ENCODE data around the gene TAGLN.
"Not testable (repeated sequence)": the region's sequence is repeated elsewhere in the genome, so short reads cannot be mapped to it uniquely, and the experiment has no call there.

The TAGLN gene

DNA sequence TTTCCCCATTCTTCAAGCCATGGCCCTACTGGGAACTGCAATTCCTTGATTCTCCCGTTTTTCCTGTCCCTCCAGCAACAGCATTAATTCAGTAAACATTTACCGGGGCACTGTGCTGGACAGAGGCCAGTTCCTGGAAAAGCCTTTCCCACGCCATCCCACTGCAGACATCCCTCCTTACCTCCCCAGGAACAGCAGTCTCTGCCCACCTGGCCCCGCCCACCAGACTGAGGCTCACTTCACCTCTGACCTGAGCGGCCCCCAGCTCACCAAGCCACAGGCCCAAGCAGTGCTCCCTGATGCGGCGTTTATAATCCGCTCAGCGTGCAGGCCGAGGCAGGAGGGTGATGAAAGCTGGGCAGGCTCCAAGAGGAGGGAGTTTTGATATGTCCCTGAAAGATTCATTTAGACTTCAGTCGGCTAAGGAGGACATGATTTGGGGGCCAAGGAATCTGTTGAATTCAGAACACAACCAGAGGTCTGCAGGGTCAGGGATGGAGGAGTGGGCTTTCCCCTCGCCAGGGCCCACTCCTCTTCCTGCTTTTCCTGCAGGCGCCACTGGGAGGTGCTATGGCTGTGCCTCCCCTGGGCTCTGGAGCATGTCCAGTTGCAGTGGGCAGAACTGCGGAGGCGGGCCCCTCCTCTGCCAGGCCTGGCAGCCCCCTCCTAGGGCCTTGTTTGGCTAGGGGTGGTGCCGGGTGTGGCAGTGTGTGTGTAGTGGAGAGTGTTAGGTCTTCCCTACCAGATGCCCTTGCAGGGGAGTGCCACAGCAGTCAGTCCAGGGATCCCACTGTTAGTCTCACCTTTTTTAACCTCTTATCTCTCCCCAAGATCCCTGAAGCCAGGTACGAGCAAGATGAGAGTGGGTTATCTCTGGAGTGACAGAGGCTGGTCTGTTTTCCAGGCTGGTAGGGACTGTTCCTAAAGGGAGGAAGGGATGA lies 1.4 kb upstream of the TAGLN start:
- DNase-seq, result no peak

GRCh38 chr11:117198613-117199012 lies 557 bp upstream of the TAGLN start:
- DNase-seq, result no peak

DNA sequence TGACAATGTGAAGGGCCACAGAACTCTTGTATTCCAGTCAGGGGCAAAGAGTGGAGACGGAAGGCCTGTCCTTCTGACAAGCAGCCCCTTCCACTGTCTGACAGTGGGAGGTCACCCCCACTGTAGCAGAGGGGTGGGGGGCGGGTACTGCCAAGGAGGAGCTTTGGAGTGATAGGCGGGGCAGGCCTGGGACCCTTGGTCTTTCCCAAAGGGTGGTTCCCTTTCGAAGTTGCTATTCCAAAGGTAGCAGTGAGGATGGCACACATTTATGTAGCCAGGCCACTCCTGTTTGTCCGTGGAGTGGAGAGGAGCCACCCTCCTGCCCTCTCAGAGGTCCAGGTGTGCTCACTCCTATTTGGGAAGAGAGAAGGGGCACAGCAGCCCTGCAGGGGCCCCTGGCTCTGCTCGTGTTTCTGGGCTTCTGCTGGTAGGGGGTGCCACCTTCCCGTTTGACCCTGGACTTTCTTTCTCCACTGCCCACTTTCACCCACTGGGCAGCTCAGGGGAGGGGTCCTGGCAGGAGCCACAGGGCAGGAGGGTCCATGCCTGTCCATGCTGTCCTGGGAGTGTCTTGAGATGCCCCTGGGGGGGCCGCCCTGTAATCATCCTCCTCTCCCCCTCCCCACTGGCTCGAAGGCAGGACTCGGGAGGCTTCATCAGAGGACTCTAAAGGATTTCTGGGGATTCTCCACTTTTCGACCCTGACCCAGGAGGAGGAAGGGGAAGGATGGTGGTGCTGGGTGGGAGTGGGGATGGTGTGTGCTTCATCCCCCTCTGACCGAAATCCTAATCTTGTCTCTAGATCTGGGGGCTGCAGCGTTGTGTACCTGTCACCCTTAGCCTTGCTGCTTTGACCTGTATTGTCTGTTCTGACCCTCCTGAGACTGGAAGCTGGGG lies 994 bp downstream of the TAGLN start:
- DNase-seq, result no peak

DNA sequence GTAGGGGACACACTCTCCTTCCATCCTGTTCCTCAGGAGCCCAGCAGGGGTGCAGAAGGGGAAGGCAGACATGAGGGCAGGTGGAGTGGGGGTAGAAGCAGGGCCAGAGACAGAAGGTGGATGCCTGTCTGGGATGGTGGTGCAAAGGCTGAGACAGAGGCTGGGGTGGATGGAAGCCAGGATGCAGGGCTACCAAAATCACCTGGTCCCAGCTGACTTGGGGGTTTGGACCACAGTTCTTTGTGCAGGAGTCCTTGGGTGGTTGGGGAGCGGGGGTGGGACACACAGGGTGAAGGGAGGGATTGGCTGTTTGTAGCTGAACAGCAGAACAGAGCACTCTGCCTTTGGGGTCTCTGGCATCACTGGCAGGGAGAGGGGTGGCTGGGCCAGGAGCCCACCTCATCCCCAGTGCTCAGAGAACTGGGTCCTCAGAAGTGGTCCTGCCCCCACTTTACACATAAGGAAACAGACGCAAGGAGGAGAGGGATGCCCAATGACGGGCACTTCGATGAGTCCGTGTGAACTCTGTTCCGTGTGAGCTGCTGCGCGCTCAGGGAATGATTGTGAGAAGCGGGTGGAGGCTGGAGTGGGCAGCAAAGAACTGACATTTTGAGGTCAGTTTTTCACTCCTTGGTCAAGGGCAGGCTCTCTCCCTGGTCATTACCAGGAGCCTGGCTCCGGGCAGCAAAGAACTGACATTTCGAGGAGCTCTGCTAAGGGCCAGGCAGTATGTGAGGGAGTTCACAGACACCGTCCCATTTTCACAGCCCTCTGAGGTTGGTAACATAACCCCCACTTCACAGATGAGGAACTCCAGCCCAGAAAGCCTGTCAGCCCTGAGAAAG lies 1.9 kb downstream of the TAGLN start:
- no peak for DNase-seq

GRCh38 chr11:117201658-117202305 lies 2.6 kb downstream of the TAGLN start:
- DNase-seq, result no peak

DNA sequence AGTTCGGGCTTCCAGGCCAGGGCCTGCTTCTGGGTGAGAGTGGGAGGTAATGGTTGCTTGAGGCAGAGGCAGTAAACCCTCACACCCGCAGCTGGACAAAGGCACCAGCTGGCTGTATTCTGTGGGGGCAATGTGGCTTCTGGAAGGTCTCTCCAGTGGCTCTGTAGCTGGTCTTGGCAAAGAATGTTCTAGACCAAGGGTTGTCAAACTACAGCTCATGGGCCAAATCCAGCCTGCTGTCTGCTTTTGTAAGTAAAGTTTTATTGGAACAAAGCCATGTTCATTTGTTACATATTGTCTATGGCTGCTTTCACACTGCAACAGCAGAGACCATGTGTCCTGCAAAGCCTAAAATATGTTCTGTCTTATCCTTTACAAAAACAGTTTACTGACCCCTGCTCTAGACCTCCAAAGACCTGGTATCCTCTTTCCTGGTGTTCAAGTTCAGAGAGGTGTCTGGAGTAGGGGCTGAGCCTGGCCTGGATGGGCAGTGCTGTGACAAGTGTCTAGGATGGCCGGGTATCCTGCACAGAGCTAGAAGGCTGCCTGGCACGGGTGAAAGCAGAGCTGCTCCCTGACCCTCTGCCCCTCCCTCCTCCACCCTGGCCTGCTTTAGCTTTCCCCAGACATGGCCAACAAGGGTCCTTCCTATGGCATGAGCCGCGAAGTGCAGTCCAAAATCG lies 3.4 kb downstream of the TAGLN start:
- no peak for DNase-seq

DNA sequence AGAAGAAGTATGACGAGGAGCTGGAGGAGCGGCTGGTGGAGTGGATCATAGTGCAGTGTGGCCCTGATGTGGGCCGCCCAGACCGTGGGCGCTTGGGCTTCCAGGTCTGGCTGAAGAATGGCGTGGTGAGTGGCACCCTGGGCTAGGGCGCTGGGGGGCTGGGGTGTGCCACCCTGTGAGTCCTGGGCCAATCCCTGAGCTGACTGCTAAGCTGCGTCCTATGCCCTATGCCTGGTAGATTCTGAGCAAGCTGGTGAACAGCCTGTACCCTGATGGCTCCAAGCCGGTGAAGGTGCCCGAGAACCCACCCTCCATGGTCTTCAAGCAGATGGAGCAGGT lies 3.9 kb downstream of the TAGLN start:
- DNase-seq, result no peak

GRCh38 chr11:117204283-117205080 lies 5.3 kb downstream of the TAGLN start:
- DNase-seq, result no peak

GRCh38 chr11:117205211-117205818 lies 6.1 kb downstream of the TAGLN start:
- no peak for DNase-seq

GRCh38 chr11:117206111-117206510 lies 6.9 kb downstream of the TAGLN start:
- not testable (repeated sequence) for DNase-seq

GRCh38 chr11:117206859-117207258 lies 7.7 kb downstream of the TAGLN start:
- not testable (repeated sequence) for DNase-seq

GRCh38 chr11:117207481-117207880 lies 8.3 kb downstream of the TAGLN start:
- DNase-seq, result not testable (repeated sequence)

- DNase-seq, result not testable (repeated sequence)
These were observed 9.5 kb downstream of the TAGLN start for GRCh38 chr11:117208710-117209109.

GRCh38 chr11:117209351-117210125 lies 10.4 kb downstream of the TAGLN start:
- DNase-seq, result not testable (repeated sequence)

DNA sequence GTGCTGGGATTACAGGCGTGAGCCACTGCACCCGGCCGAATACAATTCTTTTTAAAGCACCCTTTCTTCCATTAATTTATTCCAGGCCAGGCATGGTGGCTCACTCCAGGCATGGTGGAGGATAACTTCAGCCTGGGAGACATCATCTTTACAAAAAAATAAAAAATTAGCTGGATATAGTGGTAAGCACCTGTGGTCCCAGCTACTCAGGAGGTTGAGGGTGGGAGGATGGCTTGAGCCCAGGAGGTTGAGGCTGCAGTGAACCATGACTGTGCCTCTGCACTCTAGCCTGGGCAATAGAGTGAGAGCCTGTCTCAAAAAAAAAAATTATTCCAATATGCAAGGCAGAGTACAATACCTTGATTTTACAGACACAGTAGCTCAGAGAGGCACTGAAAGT lies 11.4 kb downstream of the TAGLN start:
- DNase-seq, result no peak

DNA sequence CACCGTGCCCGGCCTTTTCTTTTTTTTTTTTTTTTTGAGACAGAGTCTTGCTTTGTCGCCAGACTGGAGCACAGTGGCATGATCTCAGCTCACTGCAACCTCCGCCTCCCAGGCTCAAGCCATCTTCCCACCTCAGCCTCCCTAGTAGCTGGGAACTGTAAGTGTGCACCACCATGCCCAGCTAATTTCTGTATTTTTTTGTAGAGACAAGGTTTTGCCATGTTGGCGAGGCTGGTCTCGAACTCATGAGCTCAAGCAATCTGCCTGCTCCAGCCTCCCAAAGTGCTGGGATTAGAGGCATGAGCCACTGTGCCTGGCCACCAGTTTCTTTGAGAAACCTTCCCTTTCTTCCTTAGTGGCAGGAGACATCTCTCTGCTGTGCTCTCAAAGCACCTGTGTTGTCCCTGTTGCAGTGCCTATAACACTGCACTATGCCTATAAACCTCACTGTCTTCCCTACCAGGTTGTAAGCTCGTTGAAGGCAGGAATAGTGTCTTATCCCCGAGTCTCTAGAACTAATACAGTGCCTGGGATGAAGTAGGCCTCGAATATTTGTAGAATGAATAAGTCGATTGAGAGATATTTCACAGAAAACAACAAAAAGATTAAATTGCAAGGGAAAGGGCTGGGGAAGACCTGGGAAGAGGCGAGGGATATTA lies 13.7 kb downstream of the TAGLN start:
- DNase-seq, result no peak

DNA sequence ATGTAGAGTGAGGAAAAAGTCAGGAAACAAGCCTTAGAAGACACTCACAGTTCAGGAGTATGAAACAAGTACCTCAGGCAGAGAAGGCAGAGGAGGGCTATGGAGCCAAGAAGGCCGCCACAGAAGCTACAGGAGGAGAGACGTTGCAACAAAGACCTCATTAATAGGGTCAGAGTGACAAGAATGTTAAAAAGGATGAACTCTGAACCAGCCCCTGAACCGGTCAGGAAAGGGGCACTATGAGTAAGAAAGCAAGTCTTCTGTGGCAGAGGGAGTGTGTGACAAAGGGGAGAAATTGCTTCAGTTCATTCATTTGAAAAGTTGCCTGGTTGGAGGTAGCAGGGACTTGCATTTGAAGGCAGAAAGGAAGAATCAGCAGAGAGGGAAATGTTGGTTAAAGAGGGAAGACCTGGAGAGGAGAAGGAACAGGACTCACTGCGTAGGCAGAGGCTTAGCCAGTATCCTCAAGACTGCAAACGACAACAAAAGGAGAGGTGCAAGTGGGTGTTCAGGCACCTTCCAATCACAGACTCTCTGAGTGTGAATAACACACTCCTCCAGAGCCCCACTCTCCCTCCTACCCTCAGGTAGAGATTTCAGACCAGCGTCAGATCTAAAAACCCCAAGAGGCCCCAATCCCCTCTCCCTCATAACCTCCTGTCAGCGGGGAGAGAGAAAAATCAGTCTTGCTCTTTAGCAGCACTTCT lies 15.4 kb downstream of the TAGLN start:
- no peak for DNase-seq

Measured in cortex of kidney (tissue), 1 donor.